GM12891 (cell line): ENCODE results near the gene MCM3AP.
"Not testable (repeated sequence)": the region's sequence is repeated elsewhere in the genome, so short reads cannot be mapped to it uniquely, and the experiment has no call there.

Experiments
- DNase-seq: peaks from one replicate; pipeline ENCODE4 v3.0.0; 2011; ENCODE audit warnings: low spot score; ENCODE audit not compliant: insufficient read length
- FAIRE-seq: peaks from 2 replicates; lab custom pipeline; 2011; peaks lifted over from hg19 to GRCh38; lab: Jason Lieb, UNC
- PAX5 ChIP-seq: IDR thresholded peaks from 2 replicates; pipeline ENCODE4 v1.6.1; 2011; ENCODE audit warnings: low read length, moderate library complexity, mild to moderate bottlenecking; ENCODE audit not compliant: insufficient read depth, severe bottlenecking
- POLR2A ChIP-seq: IDR thresholded peaks from 2 replicates; pipeline ENCODE4 v1.6.1; 2011; ENCODE audit warnings: low read depth, low read length, control low read depth
- POLR2AphosphoS5 ChIP-seq: IDR thresholded peaks from 2 replicates; pipeline ENCODE4 v1.6.1; 2011; ENCODE audit warnings: low read depth, low read length, control low read depth
- POU2F2 ChIP-seq: IDR thresholded peaks from 2 replicates; pipeline ENCODE4 v1.6.1; 2011; ENCODE audit warnings: low read depth, mild to moderate bottlenecking, control low read depth, low read length, moderate library complexity
- SPI1 ChIP-seq: IDR thresholded peaks from 2 replicates; pipeline ENCODE4 v1.6.1; 2011; ENCODE audit warnings: low read depth, low read length, control low read depth
- TAF1 ChIP-seq: IDR thresholded peaks from 2 replicates; pipeline ENCODE4 v1.6.1; 2011; ENCODE audit warnings: low read depth, low read length, control low read depth

MCM3AP gene

GRCh38 chr21:46207920-46208591 lies 77.4 kb downstream of the MCM3AP start:
- TF ChIP-seq TAF1 (no peak), POLR2A (no peak), POU2F2 (no peak), POLR2AphosphoS5 (no peak)
- FAIRE-seq = no peak

GRCh38 chr21:46207006-46207919 lies 78.1 kb downstream of the MCM3AP start:
- TF ChIP-seq POU2F2 (no peak), TAF1 (no peak), SPI1 (no peak), POLR2A (no peak), PAX5 (no peak), POLR2AphosphoS5 (no peak)
- FAIRE-seq (no peak), DNase-seq (no peak)

More at GRCh38 chr21:46207920-46208591, 77.4 kb downstream of the MCM3AP start:
- no peak for DNase-seq

- FAIRE-seq (no peak), DNase-seq (no peak)
- TF ChIP-seq POU2F2 = no peak
- TF ChIP-seq POLR2AphosphoS5 = no peak
- TF ChIP-seq POLR2A = no peak
- TF ChIP-seq PAX5 = no peak
- no peak for TF ChIP-seq SPI1
- TF ChIP-seq TAF1 = no peak
Measured at GRCh38 chr21:46206163-46207005, 79.0 kb downstream of the MCM3AP start.

- no peak for DNase-seq
- no peak for FAIRE-seq
- TF ChIP-seq POLR2A = no peak
Measured at GRCh38 chr21:46205766-46206162, 79.6 kb downstream of the MCM3AP start.

- TF ChIP-seq POLR2A (no peak), TAF1 (no peak), POU2F2 (no peak), POLR2AphosphoS5 (no peak), PAX5 (no peak), SPI1 (no peak)
- DNase-seq (no peak), FAIRE-seq (no peak)
Measured at GRCh38 chr21:46205166-46205565, 80.2 kb downstream of the MCM3AP start.

- DNase-seq (no peak), FAIRE-seq (no peak)
- TF ChIP-seq PAX5 (no peak), POLR2AphosphoS5 (no peak), POU2F2 (no peak), TAF1 (no peak), POLR2A (no peak)
Measured at GRCh38 chr21:46203203-46203600, 82.2 kb downstream of the MCM3AP start.

- FAIRE-seq = no peak
- no peak for TF ChIP-seq POLR2AphosphoS5
- TF ChIP-seq POU2F2 = no peak
- no peak for TF ChIP-seq PAX5
- TF ChIP-seq SPI1 = no peak
- TF ChIP-seq TAF1 = no peak
- TF ChIP-seq POLR2A = no peak
- DNase-seq = no peak
Measured at GRCh38 chr21:46202592-46203202, 82.7 kb downstream of the MCM3AP start.

- not testable (repeated sequence) for FAIRE-seq, DNase-seq
Measured at GRCh38 chr21:46200877-46201803, 84.3 kb downstream of the MCM3AP start.
